Measurements from ENCODE around the gene ADM.
"Not testable (repeated sequence)": the region's sequence is repeated elsewhere in the genome, so short reads cannot be mapped to it uniquely, and the experiment has no call there.

ADM gene, protein sequence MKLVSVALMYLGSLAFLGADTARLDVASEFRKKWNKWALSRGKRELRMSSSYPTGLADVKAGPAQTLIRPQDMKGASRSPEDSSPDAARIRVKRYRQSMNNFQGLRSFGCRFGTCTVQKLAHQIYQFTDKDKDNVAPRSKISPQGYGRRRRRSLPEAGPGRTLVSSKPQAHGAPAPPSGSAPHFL

DNA sequence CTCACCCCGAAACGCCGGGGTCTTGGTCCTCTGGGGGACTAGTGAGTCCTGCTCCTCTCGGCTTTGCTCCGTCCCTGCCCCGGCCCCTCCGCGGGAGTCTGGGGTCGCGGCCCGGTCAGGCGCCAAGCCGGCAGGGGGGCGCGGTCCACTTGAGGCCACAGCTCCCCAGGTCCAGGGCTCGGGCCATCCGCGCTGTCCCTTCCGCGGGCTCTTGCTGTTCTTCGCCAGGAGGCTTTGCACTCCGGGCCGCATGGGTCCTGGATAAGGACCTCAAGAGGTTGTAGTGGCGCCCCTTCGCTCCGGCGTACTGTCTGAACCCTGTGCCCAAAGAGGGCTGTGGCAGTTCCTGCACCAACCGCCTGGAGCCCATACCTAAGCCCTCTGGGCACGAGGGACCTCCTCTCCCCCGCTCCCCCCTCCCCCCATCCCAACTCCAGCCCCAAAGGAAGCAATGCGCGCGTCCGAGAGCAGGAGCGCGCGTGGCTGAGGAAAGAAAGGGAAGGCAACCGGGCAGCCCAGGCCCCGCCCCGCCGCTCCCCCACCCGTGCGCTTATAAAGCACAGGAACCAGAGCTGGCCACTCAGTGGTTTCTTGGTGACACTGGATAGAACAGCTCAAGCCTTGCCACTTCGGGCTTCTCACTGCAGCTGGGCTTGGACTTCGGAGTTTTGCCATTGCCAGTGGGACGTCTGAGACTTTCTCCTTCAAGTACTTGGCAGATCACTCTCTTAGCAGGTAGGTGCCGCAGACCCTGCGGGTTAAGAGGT, at the start of gene ADM:
Gene ADM, plus strand, starts transcription at position 579 of the 767 bp plus-strand sequence. CDS start 628 bp downstream, outside the sequence.
- peak in 1 of 3 experiments; percentile 47 for DNase-seq (ENCODE audit: low read depth in 3 of 3)

DNA sequence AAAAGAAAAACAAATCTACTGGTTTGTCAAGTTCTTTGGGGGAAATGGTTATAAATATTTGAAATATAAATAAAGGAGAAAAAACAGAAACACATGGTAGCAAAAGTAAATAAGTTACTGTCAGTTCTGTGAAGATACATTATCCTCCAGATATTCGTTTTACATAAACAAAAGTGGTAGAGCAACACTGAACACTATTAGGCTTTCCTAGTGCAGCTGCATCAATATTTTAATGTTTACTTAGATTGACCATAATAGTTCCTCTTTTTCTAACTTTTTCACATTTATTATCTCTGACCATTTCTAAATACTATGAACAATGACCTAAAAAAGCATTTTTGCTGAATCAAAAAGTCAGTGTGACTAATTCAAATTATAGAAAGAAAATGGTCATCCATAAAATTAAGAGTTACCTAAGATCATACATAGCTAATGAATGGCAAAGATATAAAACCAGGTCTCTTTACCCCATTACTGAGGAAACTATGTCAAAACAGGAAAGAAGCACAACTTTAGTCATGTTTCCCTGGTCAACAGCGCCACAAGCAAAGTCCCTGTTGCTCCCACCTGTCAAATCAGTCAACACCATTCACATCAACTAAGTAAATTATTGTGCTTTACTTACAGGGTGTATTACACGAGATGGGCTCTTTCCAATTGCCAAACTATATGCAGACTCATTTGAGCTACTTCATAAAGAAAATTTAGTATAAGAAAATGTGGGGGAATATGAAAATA, 49.3 kb upstream of the ADM start:
- no peak for DNase-seq (ENCODE audit: low read depth in 3 of 3)

DNA sequence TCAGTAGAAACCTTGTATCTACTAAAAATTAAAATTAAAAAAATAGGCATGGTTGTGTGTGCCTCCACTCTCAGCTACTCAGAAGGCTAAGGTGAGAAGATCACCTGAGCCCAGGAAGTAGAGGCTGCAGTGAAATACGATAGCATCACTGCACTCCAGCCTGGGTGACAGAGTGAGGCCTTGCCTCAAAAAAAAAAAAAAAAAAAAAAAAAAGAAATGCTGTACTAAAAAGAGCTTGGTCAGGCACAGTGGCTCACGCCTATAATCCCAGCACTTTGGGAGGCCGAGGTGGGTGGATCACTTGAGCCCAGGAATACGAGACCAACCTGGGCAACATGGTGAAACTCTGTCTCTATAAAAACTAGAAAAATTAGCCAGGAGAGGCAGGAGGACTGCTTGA, 47.4 kb upstream of the ADM start:
- no peak for DNase-seq (ENCODE audit: low read depth in 3 of 3)

GRCh38 chr11:10261821-10262220, 43.1 kb upstream of the ADM start:
- DNase-seq (ENCODE audit: low read depth in 3 of 3): no peak

DNA sequence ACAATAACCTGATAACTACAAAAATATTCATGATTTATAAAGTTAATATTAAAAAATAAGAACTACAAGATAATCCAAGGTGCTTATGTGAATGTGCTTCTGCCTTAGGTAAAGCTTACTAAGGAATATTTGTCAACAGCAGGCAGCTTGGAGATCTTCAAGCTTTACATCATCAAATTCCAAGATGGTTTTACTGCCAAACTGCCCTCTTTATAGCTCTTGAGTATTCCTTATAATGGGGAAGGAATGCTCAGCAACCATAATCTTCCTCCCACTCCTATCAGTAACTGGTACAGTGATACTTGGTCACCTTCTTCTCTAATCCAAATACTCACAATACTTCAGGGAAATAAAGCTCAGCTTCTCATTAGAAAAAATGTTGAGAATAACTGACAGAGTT, 40.9 kb upstream of the ADM start:
- DNase-seq (ENCODE audit: low read depth in 3 of 3): no peak

- DNase-seq (ENCODE audit: low read depth in 3 of 3): not testable (repeated sequence)
Measured at GRCh38 chr11:10264716-10265115, 40.2 kb upstream of the ADM start.

- DNase-seq (ENCODE audit: low read depth in 3 of 3): no peak
Measured at GRCh38 chr11:10265936-10266335, 38.9 kb upstream of the ADM start.

DNA sequence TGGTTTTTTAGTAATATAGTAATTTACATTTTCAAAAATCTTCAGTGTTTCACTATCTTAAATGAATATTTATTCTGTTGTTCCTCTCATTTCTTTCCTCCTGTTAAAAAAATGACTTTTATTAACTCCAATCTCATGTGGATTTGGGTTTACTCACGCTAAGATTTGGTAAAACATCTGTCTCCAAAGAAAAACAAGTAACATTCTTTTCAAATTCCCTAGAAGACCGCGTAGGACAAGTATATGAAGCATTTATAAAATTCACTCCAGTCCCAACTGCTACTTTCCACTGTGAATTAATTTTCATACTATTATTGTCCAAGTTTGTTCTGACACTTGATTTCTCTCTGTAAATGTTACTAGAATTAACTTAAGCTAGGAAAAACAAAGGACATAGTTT, 37.1 kb upstream of the ADM start:
- DNase-seq (ENCODE audit: low read depth in 3 of 3): no peak

GRCh38 chr11:10268746-10269488, 36.0 kb upstream of the ADM start:
- no peak for DNase-seq (ENCODE audit: low read depth in 3 of 3)

GRCh38 chr11:10272132-10272531, 32.7 kb upstream of the ADM start:
- no peak for DNase-seq (ENCODE audit: low read depth in 3 of 3)

DNA sequence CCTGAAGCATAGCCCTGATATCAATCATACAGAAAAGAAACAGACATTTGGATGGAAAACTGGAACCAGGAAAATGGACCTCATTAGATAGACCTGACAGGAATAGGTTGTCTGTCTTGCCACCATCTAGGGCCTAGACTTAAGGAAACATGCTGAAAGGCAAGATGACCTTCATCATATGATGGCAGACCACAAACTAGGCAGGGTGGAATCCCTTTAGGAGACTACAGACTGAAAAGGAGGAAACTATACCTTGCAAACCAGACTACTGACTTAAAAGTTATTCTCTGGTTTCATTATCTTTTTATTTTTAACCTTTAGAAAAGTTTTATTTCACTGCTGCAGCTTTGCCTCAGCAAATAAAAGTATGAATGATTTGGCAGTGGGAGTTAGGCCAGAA, 31.1 kb upstream of the ADM start:
- DNase-seq (ENCODE audit: low read depth in 3 of 3): no peak

DNA sequence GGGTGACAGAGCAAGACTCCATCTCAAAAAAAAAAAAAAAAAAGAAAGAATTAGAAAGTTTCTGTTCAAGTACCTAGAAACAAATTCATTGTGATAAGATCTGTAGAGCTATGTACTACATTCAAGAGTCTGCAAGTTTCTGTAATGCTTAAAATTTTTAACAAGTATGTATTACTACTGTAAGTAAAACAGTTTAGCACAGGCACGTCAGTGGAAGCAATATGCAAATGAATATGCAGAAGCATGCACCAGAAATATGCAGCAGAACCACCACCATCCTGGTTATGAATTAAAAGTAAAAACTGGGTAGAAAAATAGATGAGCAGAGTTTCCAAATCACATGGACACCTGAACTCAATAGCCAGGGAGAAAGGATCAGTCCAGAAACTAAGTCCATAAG, 30.1 kb upstream of the ADM start:
- no peak for DNase-seq (ENCODE audit: low read depth in 3 of 3)

DNA sequence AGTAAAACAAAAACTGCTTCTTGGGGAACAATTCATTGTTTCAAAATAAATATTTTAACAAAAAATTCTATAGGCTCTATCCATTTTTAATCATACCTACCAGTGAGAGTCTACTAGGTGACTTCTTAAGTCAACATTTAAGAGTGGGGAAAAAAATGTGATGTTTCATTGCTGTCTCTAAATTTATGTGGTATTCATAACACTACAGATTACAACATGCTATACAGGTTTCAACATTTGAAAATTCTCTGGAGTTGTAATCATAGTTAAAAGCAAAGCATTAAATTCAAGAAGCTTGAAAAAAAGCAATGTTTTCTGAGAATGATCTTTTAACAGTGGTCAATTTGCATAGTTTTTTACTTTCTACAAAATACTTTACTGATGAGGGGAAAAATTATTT, 29.2 kb upstream of the ADM start:
- DNase-seq (ENCODE audit: low read depth in 3 of 3): no peak

- no peak for DNase-seq (ENCODE audit: low read depth in 3 of 3)
Measured at GRCh38 chr11:10282117-10282516, 22.8 kb upstream of the ADM start.

DNA sequence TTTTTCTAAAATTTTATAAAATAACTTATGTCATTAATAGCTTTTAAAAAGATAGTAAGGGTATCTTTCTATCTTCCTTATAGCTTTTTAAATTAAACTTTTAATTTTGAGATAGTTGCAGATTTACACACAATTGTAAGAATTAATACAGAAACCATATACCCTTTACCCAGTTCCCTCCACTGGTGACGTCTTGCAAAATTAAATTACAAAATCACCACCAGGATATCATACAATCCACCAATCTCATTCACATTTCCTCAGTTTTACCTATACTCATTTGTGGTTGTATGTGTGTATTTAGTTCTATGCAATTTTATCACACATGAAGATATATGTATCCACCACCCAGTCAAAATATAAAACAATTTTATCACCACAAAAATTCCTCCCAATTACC, 20.9 kb upstream of the ADM start:
- no peak for DNase-seq (ENCODE audit: low read depth in 3 of 3)

GRCh38 chr11:10285148-10285802, 19.6 kb upstream of the ADM start:
- no peak for DNase-seq (ENCODE audit: low read depth in 3 of 3)

GRCh38 chr11:10287140-10287539, 17.7 kb upstream of the ADM start:
- no peak for DNase-seq (ENCODE audit: low read depth in 3 of 3)

GRCh38 chr11:10287766-10288715, 16.8 kb upstream of the ADM start:
- DNase-seq (ENCODE audit: low read depth in 3 of 3): no peak

DNA sequence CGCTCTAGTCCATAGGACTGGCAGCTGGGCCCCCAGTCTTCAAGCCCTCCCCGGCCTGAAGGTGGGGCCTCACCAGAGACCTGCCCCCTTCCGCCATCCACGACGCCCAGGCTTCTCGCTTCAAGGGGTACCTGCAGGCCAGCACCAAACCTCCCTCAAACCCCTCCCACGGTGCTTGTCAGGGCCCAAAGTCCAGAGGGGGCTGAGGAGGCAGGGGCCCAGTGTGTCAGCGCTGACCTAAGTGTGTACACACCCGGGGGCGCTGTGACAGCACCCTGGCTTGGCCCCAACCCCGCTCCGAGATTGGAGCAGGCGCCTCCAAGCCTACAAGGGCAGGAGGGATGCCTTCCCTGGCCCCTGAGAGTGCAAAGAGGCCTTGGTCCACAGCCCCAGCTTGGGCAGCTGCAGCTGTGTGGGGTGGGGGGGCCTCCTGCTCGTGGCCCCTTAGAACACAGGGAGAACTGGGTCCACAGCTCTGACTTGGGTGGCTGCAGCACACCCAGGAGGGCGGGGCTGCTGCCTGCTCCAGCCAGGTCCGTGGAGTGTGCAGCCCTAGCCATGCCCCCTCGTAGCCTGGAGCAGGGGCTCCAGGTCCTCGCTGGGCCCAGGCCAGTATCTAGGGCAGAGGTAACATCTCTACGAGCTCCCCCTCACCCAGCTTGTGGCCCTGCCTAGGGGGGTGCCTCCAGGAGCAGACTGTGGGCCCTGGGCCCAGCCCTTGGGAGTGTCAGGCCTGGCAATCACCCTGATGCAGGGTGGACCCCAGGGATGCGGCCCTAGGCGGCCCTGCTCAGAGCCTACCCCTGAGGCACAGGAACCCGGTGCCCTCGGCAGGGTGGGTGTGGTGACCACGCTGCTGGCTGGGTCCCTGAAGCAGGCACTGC, 15.8 kb upstream of the ADM start:
- DNase-seq (ENCODE audit: low read depth in 3 of 3): no peak
